RWPE2 (cell line): Measurements from ENCODE around the gene PRRC1.

Source experiments
- ATAC-seq: fragments of 200-7000 bp; cut with Tn5 transposase; 3 replicates; pipeline ENCODE4 v1.9.1; 2021; ENCODE audit warnings: low read depth
- DNase-seq: peaks from one replicate; pipeline ENCODE4 v3.0.0-alpha.2; 2020; ENCODE audit warnings: low spot score
- H3K27ac ChIP-seq: fragments of 450-650 bp; 2 replicates; pipeline ENCODE4 v1.5.1; 2017; ENCODE audit warnings: mild to moderate bottlenecking; ENCODE audit not compliant: poor library complexity, severe bottlenecking
- H3K27me3 ChIP-seq: fragments of 250-450 bp; sonication (Bioruptor Pico); 2 replicates; pipeline ENCODE4 v1.5.1; 2021; ENCODE audit warnings: mild to moderate bottlenecking, moderate library complexity; ENCODE audit not compliant: insufficient read depth, poor library complexity, severe bottlenecking
- H3K36me3 ChIP-seq: fragments of 250-450 bp; sonication (Bioruptor Pico); 2 replicates; pipeline ENCODE4 v1.5.1; 2020; ENCODE audit warnings: low read depth, mild to moderate bottlenecking, moderate library complexity
- H3K4me1 ChIP-seq: fragments of 250-450 bp; sonication (Bioruptor Pico); 2 replicates; pipeline ENCODE4 v1.5.1; 2021; ENCODE audit warnings: mild to moderate bottlenecking, moderate library complexity; ENCODE audit not compliant: insufficient read depth, poor library complexity, severe bottlenecking
- H3K4me3 ChIP-seq: fragments of 250-450 bp; sonication (Bioruptor Pico); 2 replicates; pipeline ENCODE4 v1.5.1; 2021; ENCODE audit warnings: mild to moderate bottlenecking, moderate library complexity; ENCODE audit not compliant: severe bottlenecking
- H3K9me3 ChIP-seq: fragments of 250-450 bp; sonication (Bioruptor Pico); 2 replicates; pipeline ENCODE4 v1.5.1; 2021; ENCODE audit warnings: mild to moderate bottlenecking, moderate library complexity; ENCODE audit not compliant: severe bottlenecking
- CTCF ChIP-seq: fragments of 450-650 bp; IDR thresholded peaks from one replicate; pipeline ENCODE4 v1.5.1; 2017; ENCODE audit warnings: mild to moderate bottlenecking, moderate library complexity; ENCODE audit not compliant: poor library complexity, severe bottlenecking

PRRC1 gene

DNA sequence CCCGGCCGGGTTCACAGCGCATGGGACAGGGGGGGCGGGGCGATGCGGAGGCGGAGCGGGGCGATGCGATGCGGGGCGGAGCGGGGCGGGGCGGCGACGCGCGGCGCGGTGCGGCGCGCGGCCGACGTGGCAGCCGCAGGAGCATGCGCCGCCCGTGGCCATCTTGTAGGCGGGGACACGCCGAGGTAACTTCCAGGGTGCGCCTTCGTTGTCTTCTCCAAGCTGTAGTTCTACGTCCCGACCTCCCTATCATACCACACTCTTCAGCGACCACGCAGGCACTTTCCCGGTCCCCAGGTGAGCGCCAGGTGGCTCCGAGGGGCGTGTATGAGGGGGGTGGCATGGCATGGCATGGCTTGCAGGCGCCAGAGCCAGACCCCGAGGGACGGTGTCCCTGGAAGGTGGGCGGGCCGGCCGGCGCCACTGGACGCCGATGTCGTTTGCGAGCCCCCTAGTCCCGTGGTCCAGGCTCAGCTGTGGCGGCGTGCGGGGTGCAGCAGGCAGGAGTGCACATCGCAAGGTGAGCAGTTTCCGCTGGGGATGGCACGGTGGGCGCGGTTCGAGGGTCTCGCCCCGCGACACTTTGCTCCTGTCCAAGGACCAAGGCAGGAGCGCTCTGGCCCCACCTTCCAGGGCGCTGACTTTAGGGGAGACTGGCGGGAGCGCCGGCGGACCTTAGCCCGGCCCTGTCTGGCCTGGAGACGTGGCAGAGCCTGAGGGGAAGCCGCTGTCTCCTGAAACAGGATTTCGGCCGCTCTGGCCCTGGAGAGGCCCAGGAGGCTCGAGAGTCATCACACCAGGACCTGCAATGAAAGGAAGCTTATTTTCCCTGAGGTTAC, at the start of gene PRRC1:
Gene PRRC1, plus strand, starts transcription at position 161 of the 839 bp plus-strand sequence. CDS start 5,840 bp downstream, outside the sequence.
- peak; percentile 91 for ATAC-seq
- no peak for TF ChIP-seq CTCF
- Histone ChIP-seq H3K4me1 (peaks cover 8% of the 10 kb centered on the region), H3K4me3 (peak within 1 kb of the TSS; percentile 98), H3K9me3 (peaks cover 3% of the 10 kb centered on the region), H3K27ac (peak within 1 kb of the TSS; percentile 62), H3K36me3 (peaks cover 44% of the 10 kb centered on the region), H3K27me3 (no peaks in the 10 kb centered on the region)
- peak; percentile 87 for DNase-seq

DNA sequence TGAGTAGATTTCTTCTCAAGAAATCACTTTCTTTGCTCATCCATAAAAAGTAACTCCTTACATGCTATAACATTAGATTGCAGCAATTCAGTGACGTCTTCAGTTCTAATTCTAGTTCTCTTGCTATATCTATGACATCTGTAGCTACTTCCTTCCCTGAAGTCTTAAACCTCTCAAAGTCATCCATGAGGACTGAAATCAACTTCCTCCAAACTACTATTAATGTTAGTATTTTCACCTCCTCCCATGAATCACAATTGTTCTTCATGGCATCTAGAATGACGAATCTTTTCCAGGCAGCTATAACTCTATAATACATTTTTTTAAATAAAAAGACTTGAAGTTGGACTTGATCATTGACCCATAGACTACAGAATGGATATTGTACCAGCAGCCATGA, 46.2 kb upstream of the PRRC1 start:
- no peak for ATAC-seq
- H3K4me3 ChIP-seq = no peak overlapping the region
- H3K36me3 ChIP-seq = no peaks in the 10 kb centered on the region
- no peak for TF ChIP-seq CTCF
- H3K27me3 ChIP-seq = peaks cover 7% of the 10 kb centered on the region
- no peak for DNase-seq
- H3K4me1 ChIP-seq = no peaks in the 10 kb centered on the region
- H3K27ac ChIP-seq = no peak overlapping the region
- H3K9me3 ChIP-seq = no peaks in the 10 kb centered on the region

DNA sequence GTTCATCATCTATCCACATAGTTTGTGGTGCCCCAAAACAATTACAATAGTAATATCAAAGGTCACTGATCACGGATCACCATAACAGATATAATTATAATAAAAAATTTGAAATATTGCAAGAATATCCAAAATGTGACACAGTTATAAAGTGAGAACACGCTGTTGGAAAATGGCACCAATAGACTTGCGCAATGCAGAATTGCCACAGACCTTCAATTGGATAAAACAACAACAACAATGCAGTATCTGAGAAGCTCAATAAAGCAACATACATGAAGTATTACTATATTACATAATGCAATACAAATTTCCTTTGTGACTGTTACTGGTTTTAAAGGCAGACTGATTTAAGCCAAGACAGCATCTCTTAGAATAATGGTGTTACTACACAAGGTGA, 44.7 kb upstream of the PRRC1 start:
- no peak for ATAC-seq
- Histone ChIP-seq H3K36me3 (no peaks in the 10 kb centered on the region), H3K27ac (no peak overlapping the region)

GRCh38 chr5:127486471-127486870, 31.0 kb upstream of the PRRC1 start:
- H3K36me3 ChIP-seq = no peaks in the 10 kb centered on the region
- ATAC-seq (no peak), DNase-seq (no peak)
- no peak overlapping the region for H3K27ac ChIP-seq
- TF ChIP-seq CTCF = no peak
- no peaks in the 10 kb centered on the region for H3K9me3 ChIP-seq
- no peaks in the 10 kb centered on the region for H3K4me1 ChIP-seq
- no peak overlapping the region for H3K4me3 ChIP-seq
- H3K27me3 ChIP-seq = peaks cover 5% of the 10 kb centered on the region

More for the DNA sequence above, 44.7 kb upstream of the PRRC1 start:
- TF ChIP-seq CTCF = no peak
- Histone ChIP-seq H3K4me1 (no peaks in the 10 kb centered on the region), H3K27me3 (peaks cover 9% of the 10 kb centered on the region), H3K4me3 (no peak overlapping the region), H3K9me3 (no peaks in the 10 kb centered on the region)
- no peak for DNase-seq
